PFSK-1 (cell line): ENCODE results near the gene MTUS2.

Experiments used
- FOXP2 ChIP-seq: optimal IDR thresholded peaks from 2 replicates; pipeline ENCODE3; 2011; ENCODE audit warnings: borderline replicate concordance, control low read depth, inconsistent platforms; ENCODE audit not compliant: insufficient read depth; ENCODE audit errors: extremely low read length, extremely low read depth
- POLR2AphosphoS5 ChIP-seq: IDR thresholded peaks from 2 replicates; pipeline ENCODE4 v1.6.1; 2012; ENCODE audit warnings: low read depth, mild to moderate bottlenecking, control low read depth, low read length, moderate library complexity
- SIN3A ChIP-seq: IDR thresholded peaks from 2 replicates; pipeline ENCODE4 v1.6.1; 2012; ENCODE audit warnings: mild to moderate bottlenecking, low read length, moderate library complexity, borderline replicate concordance; ENCODE audit not compliant: insufficient read depth
- TAF1 ChIP-seq: IDR thresholded peaks from 2 replicates; pipeline ENCODE4 v1.6.1; 2012; ENCODE audit warnings: low read length, control low read depth, borderline replicate concordance; ENCODE audit not compliant: insufficient read depth
- TF ChIP-seq, protein P1 (sequence below), 2 experiments: IDR thresholded peaks; 2 replicates each; pipeline versions ENCODE4 v1.6.1 to v1.8.0; 2011 to 2012; ENCODE audit warnings: low read depth in 2 of 2, low read length in 2 of 2, control low read depth in 1 of 2, inconsistent platforms in 1 of 2, mild to moderate bottlenecking in 1 of 2, moderate library complexity in 1 of 2; ENCODE audit not compliant: insufficient read depth in 1 of 2

MTUS2 gene

DNA sequence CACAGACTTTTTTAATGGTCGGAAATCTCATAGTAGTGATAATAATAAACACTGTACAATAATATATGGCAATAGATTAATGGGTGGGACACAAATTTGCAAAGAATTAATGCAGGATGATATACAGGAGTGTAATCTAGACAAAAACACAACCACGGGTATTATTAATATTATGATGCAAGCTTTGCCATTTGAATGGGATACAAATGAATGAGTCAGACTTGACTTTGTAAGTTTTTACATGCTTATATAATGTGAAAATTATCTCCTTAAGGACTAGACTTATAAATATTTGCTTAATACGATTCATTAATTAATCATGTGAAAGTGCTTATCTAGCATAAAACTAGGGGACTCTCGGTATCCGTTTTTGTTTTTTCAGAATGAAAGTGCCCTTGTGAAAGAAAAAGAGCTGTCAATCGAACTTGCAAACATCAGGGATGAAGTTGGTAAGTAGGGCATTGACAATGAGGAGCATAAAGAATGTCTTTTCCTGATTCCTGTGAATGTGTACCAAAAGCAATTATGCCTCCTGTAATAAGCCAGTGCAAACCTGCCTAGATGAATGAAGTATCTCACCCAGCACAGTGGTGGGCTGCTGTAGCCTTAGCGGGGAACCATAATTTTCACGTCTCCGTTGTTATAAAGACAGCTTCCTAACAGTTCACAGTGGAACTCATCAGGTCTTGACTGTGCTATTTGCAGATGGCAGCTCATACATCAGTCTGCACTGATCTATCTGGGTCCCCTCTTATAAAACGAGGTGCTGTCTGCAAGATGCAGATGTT lies 619.7 kb downstream of the MTUS2 start:
- TF ChIP-seq SIN3A (no peak), TAF1 (no peak), POLR2AphosphoS5 (no peak), FOXP2 (no peak)
- TF ChIP-seq, protein P1, sequence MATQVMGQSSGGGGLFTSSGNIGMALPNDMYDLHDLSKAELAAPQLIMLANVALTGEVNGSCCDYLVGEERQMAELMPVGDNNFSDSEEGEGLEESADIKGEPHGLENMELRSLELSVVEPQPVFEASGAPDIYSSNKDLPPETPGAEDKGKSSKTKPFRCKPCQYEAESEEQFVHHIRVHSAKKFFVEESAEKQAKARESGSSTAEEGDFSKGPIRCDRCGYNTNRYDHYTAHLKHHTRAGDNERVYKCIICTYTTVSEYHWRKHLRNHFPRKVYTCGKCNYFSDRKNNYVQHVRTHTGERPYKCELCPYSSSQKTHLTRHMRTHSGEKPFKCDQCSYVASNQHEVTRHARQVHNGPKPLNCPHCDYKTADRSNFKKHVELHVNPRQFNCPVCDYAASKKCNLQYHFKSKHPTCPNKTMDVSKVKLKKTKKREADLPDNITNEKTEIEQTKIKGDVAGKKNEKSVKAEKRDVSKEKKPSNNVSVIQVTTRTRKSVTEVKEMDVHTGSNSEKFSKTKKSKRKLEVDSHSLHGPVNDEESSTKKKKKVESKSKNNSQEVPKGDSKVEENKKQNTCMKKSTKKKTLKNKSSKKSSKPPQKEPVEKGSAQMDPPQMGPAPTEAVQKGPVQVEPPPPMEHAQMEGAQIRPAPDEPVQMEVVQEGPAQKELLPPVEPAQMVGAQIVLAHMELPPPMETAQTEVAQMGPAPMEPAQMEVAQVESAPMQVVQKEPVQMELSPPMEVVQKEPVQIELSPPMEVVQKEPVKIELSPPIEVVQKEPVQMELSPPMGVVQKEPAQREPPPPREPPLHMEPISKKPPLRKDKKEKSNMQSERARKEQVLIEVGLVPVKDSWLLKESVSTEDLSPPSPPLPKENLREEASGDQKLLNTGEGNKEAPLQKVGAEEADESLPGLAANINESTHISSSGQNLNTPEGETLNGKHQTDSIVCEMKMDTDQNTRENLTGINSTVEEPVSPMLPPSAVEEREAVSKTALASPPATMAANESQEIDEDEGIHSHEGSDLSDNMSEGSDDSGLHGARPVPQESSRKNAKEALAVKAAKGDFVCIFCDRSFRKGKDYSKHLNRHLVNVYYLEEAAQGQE (IDR thresholded peaks at IDR 0.05; ENCODE audit: insufficient read depth in 1 of 2, low read depth in 2 of 2, low read length in 2 of 2): no peak

DNA sequence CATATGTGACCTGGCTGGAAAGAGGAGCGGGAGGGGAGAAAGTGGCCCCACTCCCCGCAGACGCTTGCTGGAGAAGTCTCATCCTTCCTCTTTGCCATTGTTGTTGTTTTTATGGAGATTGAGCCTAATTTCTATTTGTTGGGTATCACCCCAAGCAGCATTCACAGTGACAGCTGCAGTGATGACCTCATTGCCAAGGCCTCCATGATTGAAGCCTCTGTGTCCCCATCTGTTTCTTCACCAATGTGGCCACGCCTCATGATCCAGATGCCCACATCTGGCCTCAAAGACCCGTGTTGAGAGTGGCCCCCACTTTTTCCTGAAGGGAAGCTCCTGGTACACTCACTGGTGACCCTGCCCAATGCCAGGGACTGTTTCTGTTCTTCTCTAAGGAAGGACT lies 621.2 kb downstream of the MTUS2 start:
- no peak for TF ChIP-seq POLR2AphosphoS5
- TF ChIP-seq FOXP2: no peak
- no peak for TF ChIP-seq SIN3A
- TF ChIP-seq, protein P1 (IDR thresholded peaks at IDR 0.05; ENCODE audit: insufficient read depth in 1 of 2, low read depth in 2 of 2, low read length in 2 of 2): no peak
- no peak for TF ChIP-seq TAF1

DNA sequence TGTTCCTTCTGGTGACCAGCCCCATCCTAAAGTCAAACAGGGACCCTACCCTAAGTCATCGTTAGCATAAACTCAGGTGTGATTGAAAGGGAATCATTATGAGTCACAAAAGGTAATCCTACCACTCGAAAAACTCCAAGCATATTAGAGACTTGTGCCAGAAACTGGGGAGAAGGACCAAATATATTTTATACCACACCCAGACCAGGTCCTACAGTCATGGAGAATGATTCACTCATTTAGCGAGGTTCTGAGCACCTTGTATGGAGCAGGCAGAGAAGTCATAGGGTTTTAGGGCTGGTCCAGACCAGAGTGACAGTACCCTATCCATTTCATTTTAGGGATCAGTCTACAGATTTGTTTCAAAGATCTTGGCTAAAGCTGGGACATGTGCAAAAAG lies 625.9 kb downstream of the MTUS2 start:
- TF ChIP-seq TAF1 (no peak), FOXP2 (no peak), POLR2AphosphoS5 (no peak)

DNA sequence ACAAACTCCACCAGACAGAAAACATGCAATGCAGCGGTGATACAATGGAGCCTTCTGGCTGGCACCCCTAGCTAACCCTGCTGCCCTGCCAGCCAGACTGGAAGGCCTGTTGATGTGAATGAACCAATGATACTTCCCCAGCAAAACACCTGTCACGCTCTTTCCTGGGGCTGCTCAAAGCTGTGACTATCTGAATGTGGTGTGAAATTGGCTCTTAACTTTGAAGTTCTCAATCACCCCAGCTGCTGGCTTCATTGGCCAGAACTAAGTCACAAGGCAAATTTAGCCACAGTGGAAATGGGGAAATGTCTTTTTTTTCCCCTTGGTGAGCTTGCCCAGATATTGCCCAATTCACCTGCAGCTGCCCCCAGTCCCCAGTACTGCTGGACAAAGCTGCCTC lies 628.0 kb downstream of the MTUS2 start:
- TF ChIP-seq SIN3A (no peak), FOXP2 (no peak), POLR2AphosphoS5 (no peak), TAF1 (no peak)
- TF ChIP-seq, protein P1 (IDR thresholded peaks at IDR 0.05; ENCODE audit: insufficient read depth in 1 of 2, low read depth in 2 of 2, low read length in 2 of 2): no peak

DNA sequence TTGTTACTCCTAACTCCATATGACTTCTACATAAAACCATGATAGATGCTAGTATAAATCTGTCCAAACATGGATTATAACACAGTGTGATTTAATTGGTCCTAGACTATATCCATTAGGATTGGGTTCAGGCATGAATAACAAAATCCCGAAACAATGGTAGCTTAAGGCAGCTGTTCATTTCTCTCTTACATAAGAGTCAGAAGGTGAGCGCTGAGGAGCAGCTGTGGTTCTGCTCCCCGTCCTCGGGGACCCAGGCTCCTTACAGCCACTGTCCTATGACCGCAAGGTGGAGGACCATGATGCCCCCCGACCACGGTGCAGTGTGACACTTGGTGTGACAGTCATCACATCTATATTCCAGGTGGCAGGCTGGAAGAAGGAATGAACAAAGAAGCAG lies 629.6 kb downstream of the MTUS2 start:
- TF ChIP-seq POLR2AphosphoS5 (no peak), TAF1 (no peak), FOXP2 (no peak), SIN3A (no peak)
- TF ChIP-seq, protein P1 (IDR thresholded peaks at IDR 0.05; ENCODE audit: insufficient read depth in 1 of 2, low read depth in 2 of 2, low read length in 2 of 2): no peak
